ENCODE data around the gene LILRB1.

DNA sequence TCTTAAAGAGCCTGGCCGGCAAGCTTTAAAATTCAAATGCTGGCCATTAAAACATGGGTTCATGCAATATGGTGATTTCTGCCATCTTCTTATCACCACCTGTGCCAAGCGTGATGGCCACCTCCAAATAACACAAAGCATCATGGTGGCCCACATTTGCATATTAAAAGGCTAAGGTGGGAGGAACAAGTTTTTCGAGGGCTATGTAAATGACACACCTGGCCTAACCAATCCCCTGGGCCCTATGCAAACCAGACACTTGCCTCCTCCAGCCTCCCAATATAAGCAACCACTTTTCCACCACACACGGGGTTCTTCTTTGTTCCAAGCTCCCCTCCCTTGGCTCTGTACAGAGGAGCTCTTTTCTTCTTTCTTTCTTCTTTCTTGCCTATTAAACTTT lies 46.9 kb downstream of the LILRB1 start:
- TF ChIP-seq POLR2A (IDR thresholded peaks at IDR 0.05): no peak
- TF ChIP-seq, protein P1, sequence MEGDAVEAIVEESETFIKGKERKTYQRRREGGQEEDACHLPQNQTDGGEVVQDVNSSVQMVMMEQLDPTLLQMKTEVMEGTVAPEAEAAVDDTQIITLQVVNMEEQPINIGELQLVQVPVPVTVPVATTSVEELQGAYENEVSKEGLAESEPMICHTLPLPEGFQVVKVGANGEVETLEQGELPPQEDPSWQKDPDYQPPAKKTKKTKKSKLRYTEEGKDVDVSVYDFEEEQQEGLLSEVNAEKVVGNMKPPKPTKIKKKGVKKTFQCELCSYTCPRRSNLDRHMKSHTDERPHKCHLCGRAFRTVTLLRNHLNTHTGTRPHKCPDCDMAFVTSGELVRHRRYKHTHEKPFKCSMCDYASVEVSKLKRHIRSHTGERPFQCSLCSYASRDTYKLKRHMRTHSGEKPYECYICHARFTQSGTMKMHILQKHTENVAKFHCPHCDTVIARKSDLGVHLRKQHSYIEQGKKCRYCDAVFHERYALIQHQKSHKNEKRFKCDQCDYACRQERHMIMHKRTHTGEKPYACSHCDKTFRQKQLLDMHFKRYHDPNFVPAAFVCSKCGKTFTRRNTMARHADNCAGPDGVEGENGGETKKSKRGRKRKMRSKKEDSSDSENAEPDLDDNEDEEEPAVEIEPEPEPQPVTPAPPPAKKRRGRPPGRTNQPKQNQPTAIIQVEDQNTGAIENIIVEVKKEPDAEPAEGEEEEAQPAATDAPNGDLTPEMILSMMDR (IDR thresholded peaks at IDR 0.05): no peak
- TF ChIP-seq POLR2AphosphoS5 (IDR thresholded peaks at IDR 0.05; ENCODE audit: insufficient read depth in 1 of 2, low read depth in 1 of 2): no peak

Data from vagina (tissue), 2 donors.